OCI-LY3 (cell line): ENCODE measurements around the gene KBTBD8.

Experiments
- CTCF ChIP-seq: fragments of 200-600, 300-600 bp; sonication (generic); IDR thresholded peaks from 2 replicates; pipeline ENCODE4 v1.5.1; 2014; ENCODE audit warnings: antibody characterized with exemption, low read length, low read depth
- EZH2phosphoT487 ChIP-seq: fragments of 200-600 bp; shearing (Covaris generic); IDR thresholded peaks from 2 replicates; pipeline ENCODE4 v1.6.1; 2018; ENCODE audit warnings: antibody characterized with exemption, mixed run types, low read depth

- no peak for TF ChIP-seq CTCF
- no peak for TF ChIP-seq EZH2phosphoT487
Observed at GRCh38 chr3:67030785-67031740, 33.0 kb downstream of the KBTBD8 start.
